Measurements from ENCODE around the gene NUP98.

GRCh38 chr11:3684819-3685172 lies 112.6 kb downstream of the NUP98 start:
- TF ChIP-seq CTCF (IDR thresholded peaks at IDR 0.05): no peak
- TF ChIP-seq POLR2AphosphoS5 (IDR thresholded peaks at IDR 0.05): no peak
- no peak for TF ChIP-seq POLR2A (IDR thresholded peaks at IDR 0.05)
